Pancreas (tissue), 10 donors: ENCODE results near the gene BEND5. TPM values are rescaled to one million over a fixed set of nuclear protein-coding genes. Genes with fewer than 3 reads are reported as not detected.

Source experiments
- ATAC-seq, 4 donors: fragments of 200-7000 bp; cut with Tn5 transposase; one replicate each; pipeline versions ENCODE4 v1.8.0 to v1.9.1; 2020; ENCODE audit warnings: mild to moderate bottlenecking in 4 of 4, moderate library complexity in 4 of 4
- DNase-seq, 6 donors: peaks; one replicate each; pipeline ENCODE4 v3.0.0-alpha.2; 2020
- FAIRE-seq: peaks from 2 replicates; lab custom pipeline; 2012; peaks lifted over from hg19 to GRCh38; lab: Jason Lieb, UNC
- H3K27ac ChIP-seq, 4 donors: fragments of 200-600 bp; sonication (generic); 1 replicate in 3 of 4; 2 replicates in 1 of 4; pipeline versions ENCODE4 v1.5.0 to v1.8.0; 2020
- H3K27me3 ChIP-seq, 4 donors: fragments of 200-600 bp; one replicate each; pipeline ENCODE4 v1.8.0; 2021
- H3K36me3 ChIP-seq, 3 donors: fragments of 200-600 bp; sonication (generic) in 1 of 3; one replicate each; pipeline versions ENCODE4 v1.5.0 to v1.8.0; 2020 to 2021
- H3K4me1 ChIP-seq, 3 donors: fragments of 200-600 bp; one replicate each; pipeline ENCODE4 v1.8.0; 2021
- H3K4me3 ChIP-seq, 4 donors: fragments of 200-600 bp; sonication (generic) in 2 of 4; one replicate each; pipeline versions ENCODE4 v1.5.0 to v1.8.0; 2020 to 2021
- H3K9me3 ChIP-seq, 4 donors: fragments of 200-600 bp; one replicate each; pipeline ENCODE4 v1.8.0; 2021
- CTCF ChIP-seq, 4 donors: fragments of 200-600 bp; sonication (generic) in 3 of 4; IDR thresholded peaks; one replicate each; pipeline versions ENCODE4 v1.5.0 to v1.8.0; 2021; ENCODE audit warnings: antibody characterized with exemption in 4 of 4
- WGBS, 2 donors: extraction: QIAGEN DNeasy Blood & Tissue Kit; methylation state at CpG; one replicate each; pipeline ENCODE4 v1.1.7; 2013; 5-methylcytosine and 5-hydroxymethylcytosine counted together
- intact Hi-C, 3 donors: fragments of 100-400 bp; cut with DNase I; formaldehyde crosslinking; loops; one replicate each; pipeline versions ENCODE4 v1.11.1 to v1.14.2; 2022
- polyA plus RNA-seq, 2 donors: library from polyadenylated mRNA; stranded (reverse); fragments of 200-250 nt; gene quantifications; one replicate each; pipeline ENCODE4 v1.2.3, GENCODE V29; 2013
- total RNA-seq, 6 donors: library from RNA; stranded (reverse); fragmentation: NEBNext Ultra II Directional in 4 of 6; extraction: Animal tissue kit (Norgen Biotek cat#: 25700) in 4 of 6; gene quantifications; one replicate each; pipeline versions ENCODE4 v1.2.1 to v1.2.4, GENCODE V29; 2021 to 2023
- donor health status: healthy with polysubstance abuse.
- donor health status: DM: no; HTN: no; CAD: no; lungs with moderate emphysema.
- donor health status: DM: no; HTN: no; CAD: no.
- donor health status: control.
- donor health status: control.
- donor health status: Bipolar disorder and iron deficiency.
- donor health status: DM: yes; HTN: yes; CAD: no.
- donor health status: DM: no; HTN: no; CAD: no.
- donor health status: DM: no; HTN: no; CAD: no.
- donor health status: DM: yes; HTN: yes; CAD: no.

Gene BEND5
- total and polyA plus RNA-seq, 8 donors, result 1.8 to 16.2 (median 3.9) TPM

- DNase-seq, result no peak
- Histone ChIP-seq H3K27me3 (no peaks in the 10 kb centered on the region), H3K4me3 (no peak overlapping the region), H3K9me3 (no peaks in the 10 kb centered on the region), H3K4me1 (no peaks in the 10 kb centered on the region), H3K27ac (no peak overlapping the region), H3K36me3 (no peaks in the 10 kb centered on the region)
- no peak for TF ChIP-seq CTCF (IDR thresholded peaks at IDR 0.05)
- no peak for ATAC-seq
- intact Hi-C loops, result no loop called here
- 67 to 69% methylated on average over 2 of the region's 2 CpGs for WGBS, 2 donors
- no peak for FAIRE-seq
These were observed 75.2 kb downstream of the BEND5 start for GRCh38 chr1:48701445-48701844.

GRCh38 chr1:48697066-48697707, 79.5 kb downstream of the BEND5 start:
- H3K4me1 ChIP-seq, result no peaks in the 10 kb centered on the region
- no peak overlapping the region for H3K27ac ChIP-seq
- H3K27me3 ChIP-seq, result no peaks in the 10 kb centered on the region
- H3K4me3 ChIP-seq, result no peak overlapping the region
- peak in 5 of 6 donors; percentile 14 to 89 (median 72) for DNase-seq
- H3K36me3 ChIP-seq, result no peaks in the 10 kb centered on the region
- TF ChIP-seq CTCF (IDR thresholded peaks at IDR 0.05), result peak; percentile 82 to 92 (median 89)
- H3K9me3 ChIP-seq, result no peaks in the 10 kb centered on the region
- ATAC-seq, result peak in 3 of 4 donors; percentile 65 to 73 (median 73)
- WGBS, 2 donors, result 13 to 16% methylated on average over 5 of the region's 5 CpGs
- intact Hi-C loops, result no loop called here
- no peak for FAIRE-seq

- intact Hi-C loops, result no loop called here
- 60 to 65% methylated on average over 2 of the region's 2 CpGs for WGBS, 2 donors
- ATAC-seq, result no peak
These were observed 81.5 kb downstream of the BEND5 start for GRCh38 chr1:48695161-48695560.

GRCh38 chr1:48693674-48694320, 82.9 kb downstream of the BEND5 start:
- Histone ChIP-seq H3K27ac (no peak overlapping the region), H3K9me3 (no peaks in the 10 kb centered on the region), H3K36me3 (no peaks in the 10 kb centered on the region), H3K4me1 (no peaks in the 10 kb centered on the region), H3K4me3 (no peak overlapping the region), H3K27me3 (no peaks in the 10 kb centered on the region)
- no peak for DNase-seq
- WGBS, 2 donors, result 54 to 69% methylated on average over 12 of the region's 12 CpGs
- TF ChIP-seq CTCF (IDR thresholded peaks at IDR 0.05), result no peak
- intact Hi-C loops, result no loop called here
- ATAC-seq, result peak in 1 of 4 donors; percentile 24
- FAIRE-seq, result no peak

More at GRCh38 chr1:48695161-48695560, 81.5 kb downstream of the BEND5 start:
- FAIRE-seq (no peak), DNase-seq (no peak)
- Histone ChIP-seq H3K4me3 (no peak overlapping the region), H3K27me3 (no peaks in the 10 kb centered on the region), H3K9me3 (no peaks in the 10 kb centered on the region), H3K27ac (no peak overlapping the region), H3K36me3 (no peaks in the 10 kb centered on the region), H3K4me1 (no peaks in the 10 kb centered on the region)
- no peak for TF ChIP-seq CTCF (IDR thresholded peaks at IDR 0.05)

GRCh38 chr1:48693180-48693579, 83.5 kb downstream of the BEND5 start:
- Histone ChIP-seq H3K36me3 (no peaks in the 10 kb centered on the region), H3K4me1 (no peaks in the 10 kb centered on the region), H3K27ac (no peak overlapping the region), H3K27me3 (no peaks in the 10 kb centered on the region), H3K9me3 (no peaks in the 10 kb centered on the region), H3K4me3 (no peak overlapping the region)
- intact Hi-C loops, result no loop called here
- DNase-seq, result no peak
- 30 to 42% methylated on average over 11 of the region's 11 CpGs for WGBS, 2 donors
- no peak for FAIRE-seq
- TF ChIP-seq CTCF (IDR thresholded peaks at IDR 0.05), result no peak
- ATAC-seq, result no peak
